ENCODE results near the gene PDZK1IP1. TPM values are rescaled to one million over a fixed set of nuclear protein-coding genes. Genes with fewer than 3 reads are reported as not detected.

The PDZK1IP1 gene
- total and polyA plus RNA-seq, 2 donors (not counting 1 experiment from before 2014, with no cell fraction given), result 0.21 TPM; not detected in 1

GRCh38 chr1:47184090-47184821, 5.6 kb downstream of the PDZK1IP1 start:
- Histone ChIP-seq H3K4me3 (ENCODE audit: control extremely low read depth in 1 of 5, extremely low read depth in 1 of 5, insufficient read depth in 1 of 5, low read depth in 2 of 5, low read length in 4 of 5) (no peak overlapping the region), H3K36me3 (replicated peaks in 1 of 2; ENCODE audit: control extremely low read depth in 1 of 2, control insufficient read depth in 1 of 2, extremely low read depth in 1 of 2, insufficient read depth in 2 of 2, low read length in 1 of 2) (no peaks in the 10 kb centered on the region), H3K4me2 (replicated peaks; ENCODE audit: low read depth, low read length, poor library complexity, severe bottlenecking) (no peak overlapping the region), H3K79me2 (ENCODE audit: control insufficient read depth, insufficient read depth, low read length) (no peaks in the 10 kb centered on the region), H3K27me3 (replicated peaks in 1 of 4; ENCODE audit: control extremely low read depth in 1 of 4, control insufficient read depth in 3 of 4, insufficient read depth in 4 of 4, low read length in 3 of 4) (peaks cover 0 to 18% (median 4%) of the 10 kb centered on the region in 4 experiments), H4K20me1 (ENCODE audit: control insufficient read depth, insufficient read depth, low read length, poor library complexity, severe bottlenecking) (no peaks in the 10 kb centered on the region), H3K9me3 (ENCODE audit: control extremely low read depth in 1 of 3, control insufficient read depth in 2 of 3, insufficient read depth in 1 of 3, low read length in 2 of 3) (peaks cover 0 to 7% (median 0%) of the 10 kb centered on the region in 3 donors), H3K4me1 (ENCODE audit: control insufficient read depth in 2 of 2, insufficient read depth in 2 of 2, low read length in 2 of 2) (peaks cover 4 to 6% of the 10 kb centered on the region in 2 donors), H2AFZ (ENCODE audit: insufficient read depth, low read depth, low read length, poor library complexity, severe bottlenecking) (no peak overlapping the region), H3K27ac (ENCODE audit: low read length in 2 of 2) (no peak overlapping the region), H3K9ac (ENCODE audit: low read length) (no peak overlapping the region)
- no peak overlapping the region for H3K4me3 Mint-ChIP-seq
- DNase-seq, result no peak
- no peak overlapping the region for H3K27ac Mint-ChIP-seq
- TF ChIP-seq EZH2 (IDR thresholded peaks at IDR 0.05; ENCODE audit: borderline replicate concordance, insufficient read depth, low read depth, low read length, poor library complexity, severe bottlenecking) (no peak), CTCF (IDR thresholded peaks at IDR 0.05) (no peak)
- no peak for ATAC-seq (ENCODE audit: low read depth)
- H3K27me3 Mint-ChIP-seq, result peaks cover 31% of the 10 kb centered on the region
- peaks cover 4% of the 10 kb centered on the region for H3K4me1 Mint-ChIP-seq
- CTCF ChIA-PET, result interaction anchor here (0.9 to 1.1 kb wide), 3 partner anchors 8 to 16 kb away, joined by 3 to 10 read pairs (median 6); no protein-coding TSS in a partner anchor
- H3K9me3 Mint-ChIP-seq (ENCODE audit: insufficient read depth), result no peaks in the 10 kb centered on the region
- intact Hi-C loops (cut with micrococcal nuclease), result no loop called here
- 86% methylated on average over 5 of the region's 5 CpGs for WGBS (ENCODE audit: insufficient coverage)
- POLR2A ChIA-PET, result no interaction called here
